HG03575 (cell line): Measurements from ENCODE around the gene NUP214.

Experiments
- ATAC-seq: cut with Tn5 transposase; IDR thresholded peaks from one replicate; pipeline ENCODE4 v1.9.1; 2021; ENCODE audit not compliant: unreplicated experiment, insufficient number of reproducible peaks, low FRiP score; ENCODE audit errors: extremely low read depth

Gene NUP214

GRCh38 chr9:131279196-131279862, 153.9 kb downstream of the NUP214 start:
- no peak for ATAC-seq

GRCh38 chr9:131279863-131280570, 154.6 kb downstream of the NUP214 start:
- ATAC-seq = no peak

- ATAC-seq = no peak
Observed at GRCh38 chr9:131280660-131281059, 155.3 kb downstream of the NUP214 start.

- ATAC-seq = no peak
Observed at GRCh38 chr9:131281119-131281965, 156.0 kb downstream of the NUP214 start.

GRCh38 chr9:131282175-131282574, 156.8 kb downstream of the NUP214 start:
- ATAC-seq = no peak

- no peak for ATAC-seq
Observed at GRCh38 chr9:131282688-131283422, 157.5 kb downstream of the NUP214 start.
